AG04449 (cell line): ENCODE data around the gene ANXA2.

Source experiments
- CTCF ChIA-PET: fragments of 350-600 bp; formaldehyde crosslinking; extraction: SDS; loops from one replicate; lab custom pipeline; 2021; ENCODE audit warnings: antibody characterized with exemption; lab: Yijun Ruan, JAX
- POLR2A ChIA-PET: fragments of 400-600, 350-600 bp; formaldehyde crosslinking; extraction: SDS; loops from one replicate; lab custom pipeline; 2020; ENCODE audit warnings: antibody characterized with exemption, inconsistent platforms; lab: Yijun Ruan, JAX
- DNase-seq: peaks from one replicate; pipeline ENCODE4 v3.0.0-alpha.2; 2010; ENCODE audit warnings: low read depth, low spot score
- H3K4me3 ChIP-seq: 2 replicates; pipeline ENCODE4 v1.5.1; 2011; ENCODE audit warnings: low read depth, mild to moderate bottlenecking, control low read depth, low read length
- CTCF ChIP-seq: IDR thresholded peaks from one replicate; pipeline ENCODE4 v1.5.1; 2011; ENCODE audit warnings: mild to moderate bottlenecking, moderate library complexity, low read length, control low read depth, inconsistent platforms; ENCODE audit not compliant: insufficient read depth; ENCODE audit errors: missing control alignments

ANXA2 gene

DNA sequence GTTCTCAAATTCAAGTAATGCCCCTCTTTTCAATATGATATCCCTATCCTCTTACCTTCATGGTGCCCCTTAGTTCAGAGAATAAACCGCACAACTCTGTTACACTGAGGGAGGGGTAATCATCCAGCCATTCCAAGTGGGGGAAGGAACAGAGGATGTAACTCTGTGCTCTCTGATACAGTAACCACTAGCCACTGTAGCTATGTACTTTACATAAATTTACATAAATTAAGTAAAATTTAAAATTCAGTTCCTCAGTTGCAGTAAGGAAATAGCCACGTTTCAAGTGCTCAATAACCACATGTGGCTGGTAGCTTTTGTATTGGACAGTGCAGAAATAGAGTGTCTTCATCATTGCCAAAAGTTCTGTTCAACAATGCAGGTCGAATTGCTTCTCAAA, 90.8 kb downstream of the ANXA2 start:
- ChIA-PET CTCF (interaction anchor here (1.4 kb wide), 1 partner anchor 20 kb away, joined by 3 read pairs; no protein-coding TSS in a partner anchor), POLR2A (no interaction called here)
- no peak for DNase-seq
- no peak for TF ChIP-seq CTCF
- H3K4me3 ChIP-seq, result no peak overlapping the region

DNA sequence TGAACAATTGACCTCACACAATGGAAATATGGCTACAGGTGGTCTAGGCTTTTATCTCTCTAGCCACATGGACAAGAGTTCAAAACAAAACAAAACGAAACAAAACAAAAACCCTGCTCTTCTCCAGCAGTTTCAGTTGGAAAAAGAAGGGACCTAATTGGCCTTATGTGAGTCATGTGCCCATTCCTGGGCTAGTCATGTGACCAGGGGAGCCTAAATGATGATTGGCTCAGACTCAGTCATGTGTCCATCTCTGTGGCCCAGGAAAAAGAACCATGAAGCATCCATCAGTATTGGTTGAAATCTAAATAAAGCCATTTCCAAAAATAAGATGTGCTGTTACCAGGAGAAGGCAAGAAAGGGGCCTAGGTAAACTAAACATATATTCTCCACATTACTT, 96.8 kb downstream of the ANXA2 start:
- H3K4me3 ChIP-seq, result no peak overlapping the region
- DNase-seq, result no peak
- no peak for TF ChIP-seq CTCF
- CTCF ChIA-PET, result no interaction called here
- POLR2A ChIA-PET, result no interaction called here

- ChIA-PET POLR2A (no interaction called here), CTCF (interaction anchor here (0.6 to 1.9 kb wide), 6 partner anchors 9 to 608 kb away, joined by 3 to 8 read pairs (median 4); no protein-coding TSS in a partner anchor)
- peak; percentile 30 for TF ChIP-seq CTCF
- H3K4me3 ChIP-seq, result no peak overlapping the region
- no peak for DNase-seq
Observed at GRCh38 chr15:60299452-60300047, 98.2 kb downstream of the ANXA2 start.
